Astrocyte (in vitro differentiated cells and primary cell): Measurements from ENCODE around the gene CHADL.

Source experiments
- CTCF ChIP-seq: IDR thresholded peaks from 2 replicates; pipeline ENCODE4 v1.5.1; 2011; ENCODE audit warnings: low read depth, mild to moderate bottlenecking, inconsistent platforms, low read length, moderate library complexity; ENCODE audit not compliant: insufficient read depth
- EZH2 ChIP-seq: IDR thresholded peaks from 2 replicates; pipeline ENCODE4 v1.6.1; 2012; ENCODE audit warnings: mild to moderate bottlenecking, low read length, inconsistent platforms; ENCODE audit not compliant: insufficient read depth

- no peak for TF ChIP-seq CTCF
- no peak for TF ChIP-seq EZH2
Observed at GRCh38 chr22:41191467-41191866, 49.3 kb downstream of the CHADL start.
